Measurements from ENCODE around the gene TAX1BP1. TPM values are rescaled to one million over a fixed set of nuclear protein-coding genes. Genes with fewer than 3 reads are reported as not detected.

Gene TAX1BP1
- total and polyA plus RNA-seq, 2 donors (not counting 3 experiments of a cell fraction or from before 2014, with no cell fraction given), result 77.7 to 93.2 TPM

- FAIRE-seq (no peak), DNase-seq (ENCODE audit: low read depth, low spot score) (no peak)
- Histone ChIP-seq H3K9ac (replicated peaks; ENCODE audit: extremely low read depth, insufficient read depth, low read length) (no peak overlapping the region), H3K9me3 (replicated peaks; ENCODE audit: control insufficient read depth, insufficient read depth, low read length) (no peaks in the 10 kb centered on the region), H3K4me1 (ENCODE audit: control insufficient read depth, extremely low read depth, insufficient read depth, low read length) (peaks cover 1% of the 10 kb centered on the region), H3K27me3 (ENCODE audit: control insufficient read depth in 2 of 2, insufficient read depth in 2 of 2, low read length in 2 of 2) (no peaks in the 10 kb centered on the region), H3K36me3 (ENCODE audit: control insufficient read depth in 2 of 2, extremely low read depth in 1 of 2, insufficient read depth in 2 of 2, low read length in 2 of 2) (peaks cover 0 to 3% of the 10 kb centered on the region in 2 experiments), H4K20me1 (replicated peaks; ENCODE audit: control insufficient read depth, extremely low read depth, insufficient read depth, low read length) (no peaks in the 10 kb centered on the region), H3K4me3 (replicated peaks in 1 of 3; ENCODE audit: insufficient read depth in 1 of 3, low read depth in 1 of 3, low read length in 3 of 3) (no peak overlapping the region), H3K4me2 (ENCODE audit: insufficient read depth, low read length) (no peak overlapping the region), H2AFZ (ENCODE audit: low read depth, low read length) (no peak overlapping the region), H3K79me2 (ENCODE audit: control insufficient read depth, insufficient read depth, low read length) (peaks cover 3% of the 10 kb centered on the region), H3K27ac (ENCODE audit: insufficient read depth, low read depth, low read length) (no peak overlapping the region), H3K9me1 (replicated peaks; ENCODE audit: control insufficient read depth, extremely low read depth, insufficient read depth, low read length) (no peaks in the 10 kb centered on the region)
- no TSS peak for BruUV-seq (replicated peaks)
- intact Hi-C loops (cut with micrococcal nuclease), result loop anchor here (10.0 kb wide), 1 partner anchor 317 kb away; no protein-coding TSS in a partner anchor
- ChIA-PET CTCF (interaction anchor here (1.1 to 4.6 kb wide), 6 partner anchors 9 to 582 kb away, joined by 3 to 42 read pairs (median 7); no protein-coding TSS in a partner anchor), POLR2A (no interaction called here)
- dilution Hi-C loops (cut with MboI; ENCODE audit: extremely low pct_ligation_motif_present, low sequenced_read_pairs), result no loop called here
- no peak for TF ChIP-seq EZH2 (IDR thresholded peaks at IDR 0.05; ENCODE audit: borderline replicate concordance, low read depth, low read length, severe bottlenecking)
- no peak for TF ChIP-seq MAX (IDR thresholded peaks at IDR 0.05; ENCODE audit: insufficient read depth, insufficient read length)
- TF ChIP-seq POLR2A (IDR thresholded peaks at IDR 0.05; ENCODE audit: low read depth, low read length), result no peak
- no peak for TF ChIP-seq FOS (IDR thresholded peaks at IDR 0.05; ENCODE audit: borderline replicate concordance, insufficient read depth, low read length)
- TF ChIP-seq GATA2 (IDR thresholded peaks at IDR 0.05; ENCODE audit: insufficient read depth, insufficient read length, low read depth, low read length), result no peak
- no peak for TF ChIP-seq MYC (IDR thresholded peaks at IDR 0.05; ENCODE audit: low read depth, low read length)
- no peak for TF ChIP-seq JUN (IDR thresholded peaks at IDR 0.05; ENCODE audit: borderline replicate concordance, insufficient read depth, insufficient read length, low read depth)
- TF ChIP-seq CTCF (IDR thresholded peaks at IDR 0.05; ENCODE audit: extremely low read depth in 1 of 2, insufficient read depth in 1 of 2, low read depth in 1 of 2, low read length in 2 of 2), result no peak
- TF ChIP-seq POLR2AphosphoS5 (IDR thresholded peaks at IDR 0.05; ENCODE audit: insufficient read depth, low read depth, low read length), result no peak
Observed at GRCh38 chr7:27777662-27778061, 37.7 kb downstream of the TAX1BP1 start.

All from endothelial cell of umbilical vein (primary cell).